RPMI8226 (cell line): ENCODE measurements around the gene C14orf180.

Experiments used
- DNase-seq: peaks from one replicate; pipeline ENCODE4 v3.0.0-alpha.2; 2015

C14orf180 gene

DNA sequence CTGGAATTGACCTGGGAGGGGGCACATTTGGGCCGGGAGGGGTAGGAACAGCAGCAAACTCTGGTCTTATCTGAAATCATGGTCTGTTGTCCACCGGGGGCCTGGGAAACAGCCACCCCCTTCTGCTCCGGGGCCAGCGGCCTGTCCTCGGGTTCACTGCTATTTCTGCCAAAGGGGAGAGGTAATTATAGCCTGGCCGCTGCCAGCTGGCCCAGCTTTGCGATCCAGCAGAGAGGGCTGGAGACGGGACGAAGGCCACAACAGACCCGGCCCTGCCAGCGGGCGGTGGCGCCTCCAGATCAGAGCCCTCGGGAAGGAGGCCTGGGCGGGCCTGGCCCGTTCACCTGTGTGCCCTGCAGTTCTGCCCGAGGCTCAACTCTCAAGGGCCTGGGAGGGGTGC lies at the start of gene C14orf180:
Gene C14orf180, plus strand, starts transcription at position 258 of the 400 bp plus-strand sequence. CDS start 6,667 bp downstream, outside the sequence.
- DNase-seq, result peak; percentile 38

DNA sequence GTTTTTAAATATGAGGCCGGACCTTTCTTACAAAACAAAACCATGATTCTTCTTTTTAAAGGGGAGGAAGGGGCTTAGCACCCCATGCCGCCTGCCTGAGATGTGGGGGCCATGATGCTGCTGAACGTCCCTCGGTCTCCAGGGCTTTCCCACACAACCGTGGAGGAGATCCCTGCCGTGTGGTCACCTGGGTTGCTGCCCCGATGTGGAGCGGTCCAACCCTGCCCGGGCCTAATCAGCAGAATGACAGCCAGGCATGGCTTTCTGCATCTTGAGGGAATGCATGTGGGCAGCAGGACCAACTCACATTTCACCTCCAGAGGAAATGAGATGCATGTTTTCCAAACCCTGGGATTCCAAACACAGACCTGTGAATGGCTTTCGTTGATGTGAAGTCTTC lies 48.9 kb upstream of the C14orf180 start:
- DNase-seq, result no peak

DNA sequence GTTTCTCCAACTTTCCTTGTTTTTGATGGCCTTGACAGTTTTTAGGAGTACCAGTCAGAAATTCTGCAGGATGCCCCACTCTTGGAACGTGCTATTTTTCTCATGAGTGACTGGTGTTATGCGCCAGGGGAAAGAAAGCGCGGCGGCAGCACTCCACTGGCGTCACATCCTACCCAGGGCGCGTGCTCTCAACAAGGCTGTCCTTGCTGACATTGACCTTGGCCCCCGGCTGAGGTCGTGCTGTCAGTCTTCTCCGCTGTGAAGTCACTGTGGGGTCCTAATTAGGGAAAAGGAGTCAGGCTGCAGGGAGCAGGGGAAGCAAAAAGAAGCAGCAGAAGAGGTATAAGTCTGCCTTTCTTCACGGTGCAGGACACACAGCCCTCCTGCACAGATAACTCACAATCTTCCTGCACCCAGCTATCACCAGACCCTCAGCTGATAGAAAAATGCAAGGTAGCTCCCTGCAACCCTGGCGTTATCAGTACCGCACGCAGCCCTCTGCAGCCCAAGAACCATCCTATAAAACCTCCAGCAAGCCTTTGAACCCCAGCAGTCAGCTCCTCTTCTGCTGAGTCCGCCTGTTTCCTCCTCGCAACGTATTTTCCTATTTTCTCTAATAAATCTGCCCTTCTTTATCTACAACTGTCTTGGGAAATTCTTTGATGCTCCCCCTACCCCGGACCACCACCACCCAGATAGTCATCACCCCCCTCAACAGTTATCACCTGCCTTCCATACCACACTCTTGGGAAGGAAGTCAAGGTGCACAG lies 48.0 kb upstream of the C14orf180 start:
- DNase-seq, result no peak

DNA sequence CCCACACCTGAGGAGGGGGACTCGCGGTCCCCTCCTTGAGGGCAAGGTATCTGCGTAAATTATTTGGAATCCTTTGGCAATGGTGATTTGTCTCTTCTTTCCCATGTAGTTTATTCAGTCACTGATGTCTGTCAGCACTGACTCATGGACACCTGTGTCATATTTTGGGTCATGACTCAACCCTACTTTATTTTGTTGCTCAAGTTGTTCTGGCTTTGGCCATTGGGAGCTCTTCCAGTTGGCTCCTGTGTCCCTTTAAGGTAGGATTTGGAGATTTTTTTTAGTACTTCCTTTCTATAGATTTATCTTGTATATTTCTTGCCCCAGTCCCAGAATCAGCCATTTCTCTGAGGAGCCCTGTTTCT lies 47.4 kb upstream of the C14orf180 start:
- no peak for DNase-seq

DNA sequence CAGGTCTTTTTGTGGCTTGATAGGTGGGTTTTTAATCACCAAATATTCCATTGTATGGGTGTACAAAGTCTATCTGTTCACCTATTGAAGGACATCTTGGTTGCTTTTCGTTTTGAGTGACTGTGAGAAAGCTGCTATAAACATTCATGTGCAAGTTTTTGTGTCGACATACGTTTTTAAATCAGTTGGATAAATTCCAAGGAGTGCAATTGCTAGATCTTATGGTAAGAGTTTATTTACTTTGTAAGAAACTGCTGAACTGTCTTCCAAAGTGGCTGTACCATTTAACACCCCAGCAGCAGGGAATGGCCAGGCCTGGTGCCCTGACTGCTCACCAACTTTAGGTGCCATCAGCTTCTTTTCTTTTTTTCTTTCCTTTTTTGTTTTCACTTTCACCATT lies 45.5 kb upstream of the C14orf180 start:
- no peak for DNase-seq

DNA sequence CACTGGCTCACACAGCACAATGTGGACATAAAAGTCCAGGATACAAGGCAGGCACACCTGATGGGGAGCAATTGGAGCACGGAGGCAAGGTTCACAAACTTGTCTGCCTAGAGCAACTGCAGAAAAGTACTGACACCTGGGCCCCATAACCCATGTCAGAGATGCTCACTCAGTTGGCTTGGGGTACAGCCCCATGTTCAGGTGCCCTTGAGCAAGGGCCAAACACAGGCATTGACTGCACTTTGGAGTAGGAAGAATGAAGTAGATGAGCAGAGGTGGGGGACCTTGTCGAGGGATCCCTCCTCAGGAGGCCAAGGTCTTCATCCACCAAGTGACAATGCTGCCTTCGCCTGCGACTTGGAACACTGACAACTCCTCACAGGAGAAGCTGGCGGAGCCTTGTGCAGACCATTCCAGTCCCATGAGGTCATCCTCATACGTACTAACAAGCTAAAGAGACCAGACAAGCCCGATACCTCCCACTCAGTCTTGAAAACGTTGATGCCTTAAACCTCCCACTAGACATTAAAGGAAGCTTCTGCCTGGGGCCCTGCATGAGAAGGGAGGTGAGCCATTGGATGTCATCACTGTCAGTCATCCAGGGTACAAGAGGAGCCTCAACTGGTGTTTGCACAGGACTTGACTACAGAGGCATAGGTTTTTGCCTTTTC lies 42.5 kb upstream of the C14orf180 start:
- no peak for DNase-seq

DNA sequence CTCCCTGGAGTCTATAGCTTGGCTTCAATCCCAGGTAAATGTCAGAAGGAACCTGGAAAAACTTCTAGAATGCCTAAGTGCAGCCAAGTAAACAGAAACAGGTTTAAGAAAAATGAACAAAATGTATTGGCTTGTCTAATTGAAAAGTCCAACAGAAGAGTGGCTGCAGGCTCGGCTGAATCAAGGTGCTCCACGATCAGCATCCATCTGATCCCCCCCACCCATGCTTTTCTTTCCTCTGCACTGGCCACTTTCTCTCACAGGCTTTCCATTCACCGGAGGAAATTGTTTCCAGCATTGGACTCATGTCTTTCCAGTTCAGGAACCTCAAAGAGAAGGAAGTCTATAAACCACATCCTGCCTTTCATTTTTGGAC lies 42.0 kb upstream of the C14orf180 start:
- no peak for DNase-seq

DNA sequence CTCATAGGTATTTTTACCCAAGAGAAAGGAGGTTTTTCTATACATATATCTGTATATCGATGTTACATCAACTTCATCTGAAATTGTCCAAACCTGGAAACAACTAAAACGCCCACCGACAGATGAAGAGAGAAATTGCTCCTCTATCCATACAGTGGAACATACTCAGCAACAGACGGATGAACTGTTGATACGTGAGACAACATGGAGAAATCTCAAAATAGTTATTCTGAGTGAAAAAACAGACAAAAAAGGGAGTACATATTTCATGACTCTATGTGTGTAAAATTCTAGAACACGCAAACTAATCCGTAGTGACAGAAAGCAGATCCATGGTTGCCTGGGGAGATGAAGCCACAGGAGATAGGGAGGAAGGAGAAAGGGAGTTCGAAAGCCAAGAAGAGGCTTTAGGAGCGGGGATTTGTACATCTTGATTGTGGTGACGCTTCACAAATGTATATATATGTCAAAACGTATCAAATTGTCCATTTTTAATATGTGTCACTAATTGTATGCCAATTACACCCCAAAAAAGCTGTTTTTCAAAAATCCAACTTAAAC lies 37.6 kb upstream of the C14orf180 start:
- DNase-seq, result no peak

DNA sequence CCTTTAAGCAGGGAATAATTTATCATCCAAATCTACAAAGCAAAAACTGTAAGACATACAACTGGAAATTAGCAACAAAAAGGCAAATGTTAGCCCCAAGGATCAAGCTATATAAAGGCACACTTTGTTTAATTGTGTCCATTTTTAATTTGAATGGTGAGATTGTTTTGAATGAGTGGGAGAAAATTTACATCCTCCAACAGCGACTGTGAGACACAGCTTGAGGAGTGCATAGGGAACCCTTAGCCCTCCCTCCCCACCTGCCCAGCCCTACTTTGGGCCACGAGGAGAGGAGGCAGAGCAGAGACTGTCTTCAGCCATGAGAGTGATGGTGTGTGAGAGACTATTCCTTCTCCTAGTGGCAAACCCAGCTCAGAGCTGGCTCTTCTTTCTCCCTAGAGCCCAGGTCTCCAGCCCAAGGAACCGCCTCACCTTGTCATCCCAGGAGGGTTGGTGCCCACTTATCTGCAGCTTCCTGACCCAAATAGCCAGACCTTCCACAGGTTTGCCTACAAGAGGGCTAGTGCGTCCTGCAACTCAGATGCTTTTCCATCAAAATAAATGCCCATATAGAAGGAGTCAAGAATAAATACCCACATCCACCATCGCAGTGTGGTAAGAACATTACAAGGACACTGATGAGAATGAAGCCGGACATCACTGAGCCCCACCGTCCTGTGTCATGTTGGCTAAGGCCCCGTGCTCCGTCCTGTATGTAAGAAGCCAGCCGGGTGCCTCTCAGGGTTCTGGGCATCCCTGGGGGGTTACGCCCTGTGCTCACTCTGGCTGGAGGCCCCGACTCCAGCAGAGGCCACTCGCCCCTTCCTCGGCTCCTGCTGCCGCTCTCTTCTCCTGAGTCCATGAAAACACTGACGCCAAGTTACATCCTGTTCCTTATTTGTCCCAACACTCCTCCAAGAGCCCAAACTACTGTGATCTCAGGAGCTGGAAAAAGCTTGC lies 36.4 kb upstream of the C14orf180 start:
- DNase-seq, result no peak

DNA sequence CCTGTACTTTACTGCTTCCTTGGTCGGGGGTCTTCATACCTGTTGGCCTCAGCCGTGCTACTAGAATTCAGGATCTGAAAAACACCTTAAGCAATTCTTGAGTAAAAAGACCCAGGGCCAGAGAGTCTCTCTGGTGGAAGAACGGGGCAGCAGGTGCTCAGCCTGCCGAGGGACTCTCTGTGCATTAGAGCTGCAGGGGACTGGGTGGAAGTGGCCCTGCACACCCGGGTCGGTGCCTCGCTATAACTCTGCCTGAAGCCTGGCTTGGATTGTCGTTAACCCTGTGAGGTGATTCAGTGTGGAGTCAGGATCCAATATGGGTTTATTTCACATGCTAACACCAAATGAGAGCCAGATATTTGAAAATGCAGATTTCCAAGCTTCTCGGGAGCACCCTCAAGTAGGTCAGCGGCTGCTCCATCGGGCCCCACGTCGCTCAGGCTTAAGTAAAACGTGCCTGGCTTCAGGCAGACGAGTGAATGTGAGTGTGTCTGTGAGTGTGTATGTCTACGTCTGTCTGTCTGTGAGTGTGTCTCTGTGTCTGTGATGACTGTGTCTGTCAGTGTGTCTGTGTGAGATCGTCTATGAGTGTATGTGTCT lies 35.1 kb upstream of the C14orf180 start:
- no peak for DNase-seq

DNA sequence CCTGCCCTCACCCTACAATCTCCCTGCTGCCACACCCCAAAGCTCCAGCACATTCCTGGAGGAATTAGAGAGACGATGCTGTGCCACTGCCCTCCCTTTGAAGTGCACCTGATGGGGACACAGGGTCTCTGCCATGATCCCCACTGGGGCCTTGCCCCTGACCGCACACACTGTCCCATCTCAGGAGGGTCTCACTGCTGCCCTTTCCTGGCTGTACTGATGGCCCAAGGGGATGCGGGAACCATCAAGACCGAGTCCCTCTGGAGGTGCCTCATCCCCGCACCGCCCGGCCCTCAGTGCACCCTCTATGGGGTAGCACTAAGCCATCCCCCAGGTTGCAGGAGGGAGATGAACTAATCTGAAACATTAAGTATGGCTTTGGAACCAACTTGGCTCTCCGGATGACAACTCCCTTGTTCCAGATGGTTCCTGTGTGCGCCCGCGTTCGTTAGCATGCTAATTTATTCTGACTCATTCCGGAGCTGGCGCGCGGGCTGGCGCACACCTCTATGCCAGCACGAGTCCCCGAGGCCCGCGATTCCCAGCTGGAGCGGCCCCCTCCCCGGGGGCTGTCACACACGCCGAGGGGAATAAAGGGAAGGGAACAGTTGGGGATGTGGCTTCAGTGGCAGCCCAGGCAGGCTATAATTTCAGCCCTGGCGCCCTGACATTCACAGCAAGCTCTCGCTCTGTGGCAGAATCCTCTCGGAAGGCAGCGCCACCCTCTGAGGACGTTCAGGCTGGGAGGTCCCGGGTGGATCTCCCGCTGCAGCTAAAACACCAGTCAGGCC lies 34.2 kb upstream of the C14orf180 start:
- no peak for DNase-seq

DNA sequence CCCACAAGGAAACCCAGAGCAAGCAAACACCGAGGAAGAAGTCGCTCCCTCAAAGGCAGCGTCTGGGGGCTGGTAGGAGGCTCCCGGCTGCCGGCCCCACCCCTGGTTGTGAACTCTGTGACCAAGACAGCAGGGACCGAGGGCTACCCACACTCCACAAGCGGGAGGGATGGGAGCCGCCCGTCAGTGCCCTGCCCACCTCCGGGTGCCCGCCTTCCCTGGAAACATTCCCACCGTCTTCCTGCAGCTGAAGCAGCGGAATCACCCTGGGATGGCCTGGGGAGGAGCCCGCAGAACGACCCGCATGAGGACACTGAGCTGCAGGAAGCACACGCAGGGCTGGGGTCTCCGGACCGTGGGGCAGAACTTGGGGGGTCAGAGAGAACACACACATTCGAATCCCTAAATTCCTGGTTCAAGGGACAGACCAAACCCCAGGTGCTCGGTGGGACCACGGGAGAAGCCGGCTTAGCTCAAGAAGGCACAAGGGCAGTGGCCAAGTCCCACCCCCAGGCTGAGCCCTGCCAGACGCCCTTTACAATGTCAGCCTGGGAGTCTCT lies 33.5 kb upstream of the C14orf180 start:
- DNase-seq, result no peak

DNA sequence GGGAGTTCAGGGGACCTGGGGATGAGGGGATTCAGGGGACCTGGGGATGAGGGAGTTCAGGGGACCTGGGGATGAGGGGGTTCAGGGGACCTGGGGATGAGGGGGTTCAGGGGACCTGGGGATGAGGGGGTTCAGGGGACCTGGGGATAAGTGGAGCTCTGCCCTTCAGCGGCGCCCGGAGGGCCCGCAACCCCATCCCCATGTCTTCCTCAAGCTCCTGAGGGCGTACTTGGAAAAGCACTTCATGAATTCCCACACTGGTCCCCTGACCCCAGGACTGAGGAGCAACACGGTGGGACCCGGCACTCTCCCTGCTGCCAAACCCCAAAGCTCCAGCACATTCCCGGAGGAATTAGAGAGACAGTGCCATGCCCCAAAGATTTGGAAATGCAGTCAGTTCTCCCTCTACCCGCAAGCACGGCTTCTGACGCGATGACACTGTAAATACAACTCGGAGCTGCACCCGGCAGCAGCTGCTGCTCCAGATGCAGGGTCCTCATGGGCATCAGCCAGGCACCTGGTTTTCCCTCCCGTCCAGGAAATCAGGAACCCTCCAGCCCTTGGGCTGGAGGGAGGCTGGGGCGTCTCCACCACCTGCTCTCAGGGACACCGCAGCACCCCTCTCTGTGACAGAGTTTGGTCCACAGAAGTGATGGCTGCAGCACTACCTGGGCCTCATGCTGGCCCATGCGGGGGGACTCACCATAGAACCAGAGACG lies 32.8 kb upstream of the C14orf180 start:
- no peak for DNase-seq

DNA sequence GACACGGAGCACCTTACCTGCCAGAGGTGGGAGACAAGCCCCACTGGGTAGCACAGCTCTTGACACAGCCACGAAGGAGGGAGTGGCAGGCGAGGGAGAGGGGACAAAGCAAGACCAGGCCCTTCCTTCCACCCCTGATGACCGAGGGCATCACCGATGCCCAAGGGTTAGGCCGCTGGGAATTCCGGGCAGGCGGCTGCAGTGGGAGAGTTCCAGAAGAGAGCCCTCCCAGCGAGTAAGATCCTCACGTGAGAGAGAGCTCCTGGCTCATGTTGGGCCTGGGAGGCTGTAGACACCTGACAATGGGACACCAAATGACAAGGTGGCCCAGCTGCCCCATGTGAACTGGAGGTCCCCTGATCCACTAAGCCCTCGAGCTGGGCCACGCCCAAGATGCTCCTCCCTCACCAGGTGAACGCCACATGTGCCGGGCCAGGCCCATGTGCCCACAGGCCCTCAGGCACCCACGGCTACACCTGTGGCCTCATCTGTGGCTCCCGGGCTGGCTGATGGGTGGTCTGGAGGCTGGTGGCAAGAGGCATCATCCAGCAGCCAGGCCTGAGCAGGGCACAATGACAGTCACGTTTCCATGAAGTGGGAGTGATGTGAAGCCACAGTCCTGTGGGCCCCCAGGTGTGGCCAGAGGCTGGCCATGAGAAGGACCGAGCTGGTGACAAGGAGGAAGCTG lies 32.1 kb upstream of the C14orf180 start:
- DNase-seq, result no peak

DNA sequence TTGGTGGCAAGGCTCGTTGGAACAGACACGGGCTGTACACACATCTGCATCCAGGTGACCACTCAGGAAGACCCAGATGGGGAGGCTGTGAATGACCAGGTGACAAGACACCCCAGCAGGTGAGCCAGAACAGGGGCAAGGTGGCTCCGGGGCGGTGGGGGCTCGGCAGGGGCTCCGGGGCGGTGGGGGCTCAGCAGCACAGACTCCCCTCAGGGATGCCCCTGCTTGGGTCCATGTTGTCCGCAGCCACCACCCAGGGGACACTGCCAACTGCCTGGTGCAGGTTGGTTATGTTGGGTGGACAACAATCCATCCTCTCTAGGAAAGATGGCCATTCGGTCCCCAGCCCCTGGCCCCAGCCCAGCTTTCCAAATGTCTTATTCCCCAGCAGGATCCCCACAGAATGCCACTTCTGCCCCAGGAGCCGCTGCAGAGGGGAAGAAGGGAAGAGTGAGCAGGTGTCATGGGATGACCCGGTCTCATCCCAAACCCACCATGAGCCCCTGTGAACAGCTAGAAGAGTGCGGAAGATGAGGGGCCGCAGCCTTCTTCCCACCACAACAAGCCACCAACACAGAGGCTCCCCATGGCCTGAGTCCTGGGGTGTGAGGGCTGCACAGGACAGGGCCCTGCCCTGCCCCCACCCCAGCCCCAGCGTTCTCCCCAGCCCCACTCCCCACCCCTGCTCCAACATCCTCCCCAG lies 31.4 kb upstream of the C14orf180 start:
- no peak for DNase-seq

DNA sequence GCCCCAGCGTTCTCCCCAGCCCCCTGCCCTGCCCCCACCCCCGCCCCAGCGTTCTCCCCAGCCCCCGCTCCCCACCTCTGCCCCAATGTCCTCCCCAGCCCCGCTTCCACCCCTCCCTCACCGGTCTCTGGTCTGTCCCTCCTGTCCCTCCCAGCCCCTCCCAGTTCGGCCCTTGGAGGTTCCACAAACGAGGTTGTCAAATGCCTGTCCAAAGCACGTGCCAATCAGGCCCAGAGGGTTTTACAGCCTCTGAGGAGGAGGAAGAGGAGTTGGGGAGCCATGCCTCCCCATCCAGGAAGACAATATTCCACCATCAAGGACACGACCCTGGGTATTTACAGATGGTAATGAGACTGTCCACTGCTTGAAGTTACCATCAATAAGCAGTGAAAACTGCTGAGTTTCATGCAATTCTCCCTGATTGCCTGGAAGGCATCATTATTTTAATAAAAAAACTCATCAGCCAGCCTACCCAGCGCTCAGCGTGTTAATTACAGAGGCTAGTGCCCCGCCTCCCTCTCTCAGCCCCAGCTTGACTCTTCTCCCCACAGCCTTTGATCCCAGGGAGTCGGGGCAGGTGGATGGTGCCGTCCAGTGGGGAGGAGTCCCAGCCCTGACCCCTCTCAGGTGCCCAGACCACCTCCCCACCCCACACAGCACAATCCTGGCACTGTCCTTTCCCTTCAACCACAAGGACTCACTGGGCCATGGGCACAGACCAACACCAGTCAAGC lies 30.6 kb upstream of the C14orf180 start:
- DNase-seq, result no peak

DNA sequence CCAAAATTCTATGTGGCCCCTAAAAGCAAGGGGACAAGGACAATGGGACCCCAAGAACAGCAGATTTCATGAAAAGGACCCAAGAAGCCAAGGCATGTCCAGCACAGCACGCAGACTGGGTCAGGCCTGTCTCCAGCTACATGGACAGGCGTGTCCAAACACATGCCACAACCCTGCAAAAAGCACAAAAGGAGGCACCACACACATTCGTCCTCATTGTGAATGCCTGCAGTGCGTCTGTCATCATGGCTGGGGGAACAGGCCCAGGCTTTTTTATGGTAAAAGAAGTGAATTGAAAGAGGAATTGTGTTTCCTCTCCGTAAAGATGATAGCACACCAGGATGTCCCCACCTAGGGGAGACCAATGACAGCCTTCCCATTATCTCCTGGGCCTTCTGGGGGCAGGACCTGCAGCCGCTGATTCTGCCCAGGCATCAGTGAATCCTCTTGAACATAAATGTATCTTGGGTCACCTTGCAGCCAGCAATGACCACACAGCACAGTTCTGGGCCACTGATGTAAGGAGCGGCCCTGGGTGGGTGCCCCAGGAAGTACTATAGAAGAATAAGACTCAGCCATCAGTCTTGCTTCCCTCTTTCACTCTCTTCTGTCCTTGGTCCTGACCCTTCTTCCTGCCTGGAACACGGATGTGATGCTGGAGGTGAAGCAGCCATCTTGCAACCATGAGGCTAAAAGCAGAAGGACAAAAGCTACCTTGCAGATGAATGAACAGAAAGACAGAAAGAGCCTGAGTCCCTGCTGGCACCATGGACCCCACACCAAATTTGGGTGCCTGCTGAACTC lies 29.8 kb upstream of the C14orf180 start:
- no peak for DNase-seq

DNA sequence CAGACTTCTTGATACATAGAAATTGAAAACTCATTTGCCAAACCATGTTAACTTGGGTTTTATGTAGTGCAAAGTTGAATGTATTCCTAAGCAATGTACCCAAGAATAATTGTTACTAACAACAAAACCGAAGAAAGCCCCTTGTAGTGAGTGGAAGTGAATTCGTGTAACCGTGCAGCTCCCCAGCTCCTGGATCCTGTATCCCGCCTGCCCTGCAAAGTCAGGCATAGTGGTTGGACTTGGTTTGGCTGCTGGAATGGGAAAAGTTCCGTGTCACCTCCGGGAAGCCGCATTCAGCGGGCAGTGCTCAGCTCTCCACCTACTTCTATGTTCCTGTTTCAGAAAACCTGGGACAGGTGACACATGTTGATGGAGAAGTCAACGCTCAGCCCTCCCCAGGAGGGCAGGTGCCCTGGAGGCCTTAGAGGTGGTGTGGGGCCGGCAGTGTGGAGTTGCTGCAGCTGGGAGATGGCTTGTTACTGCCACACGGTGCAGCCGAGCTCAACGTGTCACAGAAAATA lies 29.2 kb upstream of the C14orf180 start:
- no peak for DNase-seq
